ENCODE results near the gene EEF2K. TPM values are rescaled to one million over a fixed set of nuclear protein-coding genes. Genes with fewer than 3 reads are reported as not detected.

EEF2K gene
- total and polyA plus RNA-seq, 5 experiments from 2014 or later = 2.0 to 25.3 (median 3.2) TPM

DNA sequence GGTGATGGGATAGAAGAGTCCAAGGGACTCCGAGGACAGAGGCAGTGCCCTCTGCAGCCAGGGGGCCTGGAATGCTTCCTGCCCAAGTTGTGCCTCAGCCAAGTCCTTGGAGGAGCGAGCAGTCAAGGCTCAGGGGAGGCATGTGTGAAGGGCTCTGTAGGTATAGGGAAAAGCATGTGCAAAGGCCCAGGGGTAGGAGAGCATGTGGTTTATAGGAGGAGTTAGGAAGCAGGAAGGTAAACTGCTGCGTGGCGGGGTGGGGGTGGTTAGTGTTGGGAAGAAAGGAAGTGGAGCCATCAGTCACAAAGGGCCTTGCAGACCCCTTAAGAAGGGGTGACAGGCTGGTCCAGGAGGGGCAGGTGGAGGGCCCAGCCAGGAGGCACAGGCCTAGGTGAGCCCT is 98.3 kb downstream of the EEF2K start:
- peak overlapping the region in 1 of 10 donors; percentile 91 for H3K27ac Mint-ChIP-seq
- DNase-seq (no peak), ATAC-seq (no peak)
- H3K9me3 Mint-ChIP-seq = no peaks in the 10 kb centered on the region
- H3K27me3 Mint-ChIP-seq = no peaks in the 10 kb centered on the region
- no peak overlapping the region for H3K4me3 Mint-ChIP-seq
- peaks cover 30 to 48% (median 38%) of the 10 kb centered on the region in 4 donors for H3K4me1 Mint-ChIP-seq
- POLR2A ChIA-PET = no interaction called here
- H3K36me3 Mint-ChIP-seq = peaks cover 0 to 85% (median 4%) of the 10 kb centered on the region in 3 donors

DNA sequence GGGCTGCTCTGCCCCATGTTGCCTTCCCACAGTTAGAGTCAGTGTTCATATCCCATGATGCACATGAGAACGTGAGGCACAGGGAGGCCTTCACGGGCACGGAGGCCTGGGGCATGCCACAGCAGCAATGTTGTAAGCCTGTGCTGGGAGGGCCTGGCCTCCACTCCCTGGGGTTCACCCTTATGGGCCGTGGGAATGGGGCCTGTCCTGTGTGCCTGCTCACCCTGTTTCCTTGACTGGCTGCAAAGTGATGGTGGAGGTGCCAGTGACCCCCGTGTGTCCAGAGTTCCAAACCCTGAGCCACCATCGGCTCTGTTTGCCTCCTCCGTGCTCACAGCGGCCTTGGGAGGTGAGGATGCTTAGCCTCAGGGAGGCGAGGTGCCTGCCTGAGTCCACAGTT is 100.7 kb downstream of the EEF2K start:
- Mint-ChIP-seq H3K36me3 (peaks cover 0 to 86% (median 6%) of the 10 kb centered on the region in 3 donors), H3K27me3 (no peaks in the 10 kb centered on the region), H3K9me3 (no peaks in the 10 kb centered on the region), H3K4me1 (peaks cover 10 to 29% (median 22%) of the 10 kb centered on the region in 4 donors), H3K4me3 (no peak overlapping the region), H3K27ac (no peak overlapping the region)
- DNase-seq (no peak), ATAC-seq (no peak)
- POLR2A ChIA-PET = no interaction called here

DNA sequence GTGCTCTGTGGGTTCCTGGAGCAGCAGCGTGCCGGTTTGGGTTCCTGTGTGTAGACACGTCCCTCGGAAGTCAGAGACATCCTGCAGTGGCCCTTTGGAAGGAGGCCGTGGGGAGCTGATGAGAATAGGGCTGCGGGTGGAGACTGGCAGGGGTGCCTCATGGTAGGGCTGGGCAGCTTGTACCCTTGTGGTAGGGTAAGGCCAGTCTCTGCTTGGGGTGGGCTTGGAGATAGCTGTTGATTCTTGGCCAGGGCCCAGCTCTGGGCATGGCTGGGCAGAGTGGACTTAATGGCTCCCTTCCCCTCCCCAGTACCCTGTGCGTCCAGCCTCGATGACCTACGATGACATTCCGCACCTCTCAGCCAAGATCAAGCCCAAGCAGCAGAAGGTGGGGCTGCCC is 101.8 kb downstream of the EEF2K start:
- DNase-seq = no peak
- Mint-ChIP-seq H3K4me3 (peak overlapping the region in 2 of 10 donors; percentile 3 to 48), H3K36me3 (peaks cover 0 to 86% (median 11%) of the 10 kb centered on the region in 3 donors), H3K4me1 (peaks cover 3 to 20% (median 13%) of the 10 kb centered on the region in 4 donors), H3K27me3 (no peaks in the 10 kb centered on the region), H3K9me3 (no peaks in the 10 kb centered on the region), H3K27ac (peak overlapping the region in 5 of 10 donors; percentile 38 to 89 (median 51))
- POLR2A ChIA-PET = interaction anchor here (1.3 kb wide), 1 partner anchor 9 kb away, joined by 4 read pairs; no protein-coding TSS in a partner anchor
- ATAC-seq = no peak

DNA sequence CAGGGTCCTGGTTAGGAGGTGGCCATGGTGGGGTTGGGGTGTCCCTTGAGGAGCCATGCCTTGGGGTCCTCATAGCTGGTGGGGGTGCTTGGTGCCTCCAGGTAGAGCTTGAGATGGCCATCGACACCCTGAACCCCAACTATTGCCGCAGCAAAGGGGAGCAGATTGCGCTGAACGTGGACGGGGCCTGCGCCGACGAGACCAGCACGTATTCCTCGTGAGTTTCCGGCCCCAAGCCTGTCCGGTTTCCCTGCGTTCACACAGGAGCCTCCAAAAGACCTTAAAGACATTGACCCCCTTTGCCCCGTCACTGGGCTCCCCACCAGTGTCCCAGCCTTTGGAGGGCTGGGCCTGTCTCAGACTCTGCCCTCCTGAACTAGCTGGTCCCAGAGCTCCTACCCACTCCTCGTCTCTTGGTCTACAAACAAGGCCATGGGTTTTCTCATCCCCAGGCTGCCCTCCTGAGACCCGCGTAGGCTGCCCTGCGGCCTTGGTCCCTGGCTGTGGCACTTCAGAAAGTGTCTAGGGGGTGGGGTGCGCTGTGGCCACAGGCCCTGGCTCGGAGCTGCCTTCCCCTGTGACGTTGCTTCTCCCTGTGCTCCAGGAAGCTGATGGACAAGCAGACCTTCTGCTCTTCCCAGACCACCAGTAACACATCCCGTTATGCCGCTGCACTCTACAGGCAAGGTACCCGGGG is 102.9 kb downstream of the EEF2K start:
- Mint-ChIP-seq H3K4me3 (no peak overlapping the region), H3K36me3 (peaks cover 0 to 86% (median 9%) of the 10 kb centered on the region in 3 donors), H3K27ac (peak overlapping the region in 1 of 10 donors; percentile 43), H3K27me3 (no peaks in the 10 kb centered on the region), H3K4me1 (peaks cover 3 to 13% (median 8%) of the 10 kb centered on the region in 4 donors), H3K9me3 (no peaks in the 10 kb centered on the region)
- DNase-seq = no peak
- POLR2A ChIA-PET = no interaction called here
- ATAC-seq = no peak

DNA sequence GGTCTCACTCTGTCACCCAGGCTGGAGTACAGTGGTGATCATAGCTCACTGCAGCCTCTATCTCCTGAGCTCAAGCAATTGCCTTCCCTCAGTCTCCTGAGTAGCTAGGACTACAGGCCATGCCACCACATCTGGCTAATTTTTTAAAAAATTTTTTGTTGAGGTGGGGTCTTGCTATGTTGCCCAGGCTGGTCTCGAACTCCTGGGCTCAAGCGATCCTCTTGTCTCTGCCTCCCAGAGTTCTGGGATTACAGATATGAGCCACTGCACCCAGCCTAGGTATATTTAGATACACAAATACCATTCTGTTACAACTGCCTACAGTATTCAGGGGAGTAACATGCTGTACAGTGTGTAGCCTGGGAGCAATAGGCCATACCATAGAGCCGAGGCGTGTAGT is 105.4 kb downstream of the EEF2K start:
- H3K27me3 Mint-ChIP-seq = no peaks in the 10 kb centered on the region
- H3K27ac Mint-ChIP-seq = peak overlapping the region in 5 of 10 donors; percentile 1 to 75 (median 26)
- POLR2A ChIA-PET = interaction anchor here (0.6 kb wide), 1 partner anchor 612 kb away, joined by 3 read pairs; no protein-coding TSS in a partner anchor
- H3K36me3 Mint-ChIP-seq = peaks cover 0 to 82% (median 14%) of the 10 kb centered on the region in 3 donors
- peaks cover 0 to 2% (median 0%) of the 10 kb centered on the region in 4 donors for H3K4me1 Mint-ChIP-seq
- ATAC-seq (no peak), DNase-seq (no peak)
- H3K4me3 Mint-ChIP-seq = no peak overlapping the region
- H3K9me3 Mint-ChIP-seq = no peaks in the 10 kb centered on the region

DNA sequence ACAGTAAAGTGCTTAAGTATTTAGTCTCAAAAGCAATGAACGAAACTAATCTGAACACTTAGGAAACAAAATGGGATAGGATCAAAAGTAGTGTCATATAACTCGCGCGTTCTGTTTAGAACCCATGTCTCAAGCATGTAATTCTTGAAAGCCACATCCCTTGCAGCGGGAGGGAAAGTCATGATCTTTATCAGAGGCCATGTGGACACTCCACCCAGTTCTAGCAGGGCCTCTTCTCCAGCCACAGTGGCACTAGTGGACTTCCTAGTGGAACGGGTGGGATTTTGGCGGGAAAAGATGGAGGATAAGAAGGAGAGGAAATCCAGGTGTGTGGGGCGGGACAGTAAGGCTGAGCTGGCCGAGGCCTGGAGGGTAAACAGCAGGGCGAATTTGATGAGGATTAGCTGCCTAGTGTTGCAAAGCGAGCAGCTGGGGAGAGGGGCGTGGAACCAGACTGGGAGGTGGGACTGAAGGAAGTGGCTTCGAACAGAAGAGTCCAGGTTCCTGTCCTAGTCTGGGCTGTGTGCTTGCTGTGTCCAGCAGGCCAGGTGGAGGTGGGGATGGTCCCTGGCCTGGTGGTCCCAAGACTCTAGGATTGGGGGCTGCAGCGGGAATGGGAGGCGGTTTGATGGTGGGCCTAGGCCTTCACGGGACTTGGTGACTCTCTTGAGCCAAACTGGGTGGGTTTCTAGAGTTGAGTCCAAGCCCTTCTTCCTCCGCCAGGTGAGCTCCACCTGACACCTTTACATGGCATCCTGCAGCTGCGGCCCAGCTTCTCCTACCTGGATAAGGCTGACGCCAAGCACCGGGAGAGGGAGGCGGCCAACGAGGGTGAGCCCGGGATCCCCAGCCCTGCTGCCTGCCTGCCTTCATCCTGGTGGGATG is 107.1 kb downstream of the EEF2K start:
- Mint-ChIP-seq H3K36me3 (peaks cover 0 to 83% (median 20%) of the 10 kb centered on the region in 3 donors), H3K27ac (peak overlapping the region in 5 of 10 donors; percentile 41 to 89 (median 58)), H3K4me3 (no peak overlapping the region), H3K27me3 (no peaks in the 10 kb centered on the region), H3K4me1 (peaks cover 0 to 2% (median under 1%) of the 10 kb centered on the region in 4 donors), H3K9me3 (no peaks in the 10 kb centered on the region)
- DNase-seq (no peak), ATAC-seq (no peak)
- POLR2A ChIA-PET = interaction anchor here (0.7 to 1.0 kb wide), 2 partner anchors 11 to 55 kb away, joined by 3 to 7 read pairs; no protein-coding TSS in a partner anchor

DNA sequence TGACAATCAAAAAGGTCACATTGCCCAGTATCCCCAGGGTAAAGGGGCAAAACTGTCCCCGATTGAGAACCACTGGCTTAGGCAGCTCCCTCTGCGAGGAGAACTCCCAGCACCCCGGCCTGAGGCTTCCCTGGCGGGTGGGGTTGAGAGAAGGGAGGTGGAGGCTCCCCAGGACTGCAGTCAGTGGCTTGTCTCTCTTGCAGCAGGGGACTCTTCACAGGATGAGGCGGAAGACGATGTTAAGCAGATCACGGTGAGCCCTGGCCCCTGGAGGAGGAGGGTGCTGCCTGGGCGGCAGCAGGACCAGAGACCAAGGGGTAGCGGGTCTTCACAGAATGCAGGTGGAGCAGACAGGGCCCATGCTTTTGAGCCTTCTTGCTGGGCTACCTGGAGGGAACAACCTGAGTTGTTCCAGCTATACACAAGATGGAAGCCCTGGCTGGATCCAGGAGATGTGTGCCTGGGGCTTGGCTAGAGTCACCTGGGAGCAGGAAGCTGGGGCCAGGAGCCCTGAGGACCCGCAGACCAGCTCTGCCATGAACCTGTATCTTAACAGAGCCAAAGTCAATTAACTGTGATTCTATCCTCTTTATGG is 107.9 kb downstream of the EEF2K start:
- Mint-ChIP-seq H3K27me3 (no peaks in the 10 kb centered on the region), H3K36me3 (peaks cover 0 to 83% (median 20%) of the 10 kb centered on the region in 3 donors), H3K4me3 (peak overlapping the region in 1 of 10 donors; percentile 41), H3K27ac (peak overlapping the region in 2 of 10 donors; percentile 24 to 71), H3K9me3 (no peaks in the 10 kb centered on the region), H3K4me1 (peaks cover 0 to 3% (median 1%) of the 10 kb centered on the region in 4 donors)
- POLR2A ChIA-PET = no interaction called here
- ATAC-seq (no peak), DNase-seq (no peak)

DNA sequence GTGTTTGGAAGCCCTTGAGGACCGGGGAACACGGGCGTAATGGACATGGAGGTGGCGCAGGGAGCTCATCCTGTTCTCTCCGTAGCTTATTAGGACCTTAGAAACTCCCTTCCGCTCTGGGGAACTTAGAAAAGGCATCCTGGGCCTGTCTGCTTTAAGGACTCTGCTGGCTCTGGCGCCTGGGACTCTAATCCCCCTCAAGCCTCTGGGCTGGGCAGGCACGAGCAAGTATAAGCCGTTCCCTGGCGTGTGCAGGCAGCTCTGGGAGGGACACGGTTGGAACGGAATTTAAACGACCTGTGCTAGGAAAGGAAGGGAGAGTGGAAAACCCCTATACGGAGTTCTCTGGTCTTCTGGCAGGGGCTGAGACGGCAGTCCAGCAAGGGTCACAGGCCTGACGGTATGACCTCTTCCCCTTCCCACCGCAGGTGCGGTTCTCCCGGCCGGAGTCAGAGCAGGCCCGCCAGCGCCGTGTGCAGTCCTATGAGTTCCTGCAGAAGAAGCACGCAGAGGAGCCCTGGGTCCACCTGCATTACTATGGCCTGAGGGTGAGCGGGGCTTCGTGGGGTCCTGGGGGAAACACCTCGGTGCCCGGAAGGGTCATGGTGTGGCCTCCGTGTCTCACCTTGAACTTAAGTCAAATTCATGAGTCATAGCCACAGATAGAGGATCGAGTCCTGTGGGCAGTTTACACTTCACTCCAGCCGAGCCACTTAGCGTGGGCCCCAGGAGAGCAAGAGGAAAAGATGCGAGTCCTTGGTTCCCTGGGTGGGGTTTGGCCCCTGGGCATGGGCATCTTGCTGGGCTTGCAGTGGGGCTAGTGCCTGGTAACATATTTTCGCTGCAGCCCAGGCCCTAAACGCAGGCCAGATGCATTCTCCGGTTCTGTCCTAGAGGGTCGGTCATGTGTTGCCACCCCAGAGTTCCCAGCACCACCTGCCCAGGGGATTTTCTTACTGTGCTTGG is 108.9 kb downstream of the EEF2K start:
- POLR2A ChIA-PET = no interaction called here

DNA sequence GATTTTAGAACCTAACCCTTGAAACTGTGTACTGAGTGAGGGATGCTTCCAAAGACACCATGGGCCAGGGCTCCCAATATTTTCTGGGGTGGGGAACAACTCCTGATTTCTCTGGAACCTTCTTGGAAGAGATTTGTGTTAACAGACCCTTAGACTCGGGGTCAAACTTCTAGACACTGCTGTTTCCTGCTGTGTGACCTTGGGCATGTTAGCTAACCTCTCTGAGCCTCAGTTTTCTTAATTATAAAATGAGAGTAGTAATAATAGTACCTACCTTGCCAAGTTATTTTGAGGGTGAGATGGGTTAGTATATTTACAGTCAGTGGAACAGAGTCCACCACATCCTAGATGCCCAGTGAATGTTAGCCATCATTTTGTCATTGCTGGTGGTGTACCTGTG is 109.9 kb downstream of the EEF2K start:
- H3K4me1 Mint-ChIP-seq = peaks cover 1 to 5% (median 2%) of the 10 kb centered on the region in 4 donors
- no peaks in the 10 kb centered on the region for H3K9me3 Mint-ChIP-seq
- DNase-seq (no peak), ATAC-seq (no peak)
- H3K27ac Mint-ChIP-seq = peak overlapping the region in 1 of 10 donors; percentile 80
- peak overlapping the region in 1 of 10 donors; percentile 60 for H3K4me3 Mint-ChIP-seq
- POLR2A ChIA-PET = no interaction called here
- H3K27me3 Mint-ChIP-seq = no peaks in the 10 kb centered on the region
- H3K36me3 Mint-ChIP-seq = peaks cover 0 to 89% (median 21%) of the 10 kb centered on the region in 3 donors

More for the DNA sequence above, 108.9 kb downstream of the EEF2K start:
- no peak for DNase-seq
- H3K4me1 Mint-ChIP-seq = peaks cover 0 to 3% (median 1%) of the 10 kb centered on the region in 4 donors
- H3K27ac Mint-ChIP-seq = peak overlapping the region in 2 of 10 donors; percentile 33 to 65
- H3K27me3 Mint-ChIP-seq = no peaks in the 10 kb centered on the region
- H3K4me3 Mint-ChIP-seq = peak overlapping the region in 1 of 10 donors; percentile 2
- peaks cover 0 to 83% (median 20%) of the 10 kb centered on the region in 3 donors for H3K36me3 Mint-ChIP-seq
- no peak for ATAC-seq
- H3K9me3 Mint-ChIP-seq = no peaks in the 10 kb centered on the region

DNA sequence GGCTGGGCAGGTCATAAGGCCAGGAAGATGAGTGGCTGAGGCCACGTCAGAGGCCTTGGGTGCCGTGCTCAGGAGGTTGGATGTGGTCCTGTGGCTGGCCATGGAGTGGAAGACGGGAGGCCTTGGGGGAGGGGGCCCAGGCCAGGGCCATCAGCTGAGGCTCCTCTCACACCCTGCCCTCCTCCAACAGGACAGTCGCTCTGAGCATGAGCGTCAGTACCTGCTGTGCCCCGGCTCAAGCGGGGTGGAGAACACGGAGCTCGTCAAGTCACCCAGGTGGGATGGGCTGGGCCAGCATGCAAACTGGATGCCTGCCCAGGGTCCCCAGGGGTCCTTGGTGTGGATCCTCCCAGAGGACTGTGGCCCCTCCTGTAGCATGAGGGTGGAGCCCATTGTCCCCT is 110.3 kb downstream of the EEF2K start:
- Mint-ChIP-seq H3K36me3 (peaks cover 0 to 91% (median 25%) of the 10 kb centered on the region in 3 donors), H3K4me1 (peaks cover 5 to 9% (median 6%) of the 10 kb centered on the region in 4 donors), H3K4me3 (peak overlapping the region in 1 of 10 donors; percentile 60), H3K9me3 (no peaks in the 10 kb centered on the region), H3K27ac (no peak overlapping the region), H3K27me3 (no peaks in the 10 kb centered on the region)
- no peak for DNase-seq
- POLR2A ChIA-PET = no interaction called here
- ATAC-seq = no peak

DNA sequence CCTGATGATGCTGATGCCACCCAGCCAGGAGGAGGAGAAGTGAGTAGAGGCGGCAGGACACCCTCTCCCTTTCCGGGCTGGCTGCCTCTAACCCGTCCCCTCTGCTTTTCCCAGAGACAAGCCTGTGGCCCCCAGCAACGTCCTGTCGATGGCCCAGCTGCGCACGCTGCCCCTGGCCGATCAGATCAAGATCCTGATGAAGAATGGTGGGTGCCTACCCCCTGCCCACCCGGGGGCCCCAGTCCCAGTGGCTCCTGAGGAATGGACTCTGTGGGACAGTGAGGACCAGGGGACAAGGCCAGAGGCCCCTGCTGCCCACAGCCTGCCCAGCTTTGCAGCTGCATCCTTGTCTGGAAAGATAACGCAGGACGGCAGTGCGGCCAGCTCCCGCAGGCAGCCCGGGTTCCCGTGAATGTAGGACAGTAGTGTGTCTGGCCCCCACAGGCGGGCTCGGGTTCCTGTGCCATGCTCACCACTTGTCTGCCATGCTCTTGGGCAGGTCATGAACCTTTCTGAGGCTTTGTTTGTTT is 111.0 kb downstream of the EEF2K start:
- Mint-ChIP-seq H3K4me1 (peaks cover 5 to 13% (median 8%) of the 10 kb centered on the region in 4 donors), H3K27ac (peak overlapping the region in 6 of 10 donors; percentile 22 to 79 (median 54)), H3K4me3 (peak overlapping the region in 2 of 10 donors; percentile 30 to 48), H3K9me3 (no peaks in the 10 kb centered on the region), H3K36me3 (peaks cover 0 to 85% (median 20%) of the 10 kb centered on the region in 3 donors), H3K27me3 (no peaks in the 10 kb centered on the region)
- POLR2A ChIA-PET = no interaction called here
- DNase-seq (no peak), ATAC-seq (no peak)

All from naive thymus-derived CD8-positive, alpha-beta T cell (primary cell).